Sigmoid colon (tissue), 7 donors: ENCODE results near the gene TMEM208. TPM values are rescaled to one million over a fixed set of nuclear protein-coding genes. Genes with fewer than 3 reads are reported as not detected.

ENCODE experiments used
- DNase-seq: peaks from one replicate; pipeline ENCODE4 v3.0.0-alpha.2; 2019
- H3K27ac ChIP-seq, 4 donors: fragments of 200-600 bp; sonication (generic); one replicate each; pipeline ENCODE4 v1.5.1; 2016 to 2019; ENCODE audit warnings: mild to moderate bottlenecking in 1 of 4
- H3K27me3 ChIP-seq, 3 donors: fragments of 200-600 bp; sonication (generic); one replicate each; pipeline ENCODE4 v1.5.1; 2019; ENCODE audit warnings: mild to moderate bottlenecking in 1 of 3
- H3K36me3 ChIP-seq, 4 donors: fragments of 200-600 bp; sonication (generic); one replicate each; pipeline ENCODE4 v1.5.1; 2016 to 2019
- H3K4me1 ChIP-seq, 4 donors: fragments of 200-600 bp; sonication (generic); one replicate each; pipeline ENCODE4 v1.5.1; 2017 to 2019
- H3K4me3 ChIP-seq, 4 donors: fragments of 200-600 bp; sonication (generic); one replicate each; pipeline ENCODE4 v1.5.1; 2017 to 2019; ENCODE audit warnings: mild to moderate bottlenecking in 2 of 4, moderate library complexity in 1 of 4
- H3K9me3 ChIP-seq, 4 donors: fragments of 200-600 bp in 3 of 4; sonication (generic) in 3 of 4; one replicate each; pipeline versions ENCODE4 v1.5.1 to v1.6.1; 2013 to 2019
- CTCF ChIP-seq, 4 experiments: fragments of 450-650 bp in 3 of 4; fragments of 200-600 bp in 1 of 4; IDR thresholded peaks; one replicate each; pipeline ENCODE4 v1.5.1; 2016 to 2019; ENCODE audit warnings: antibody characterized with exemption in 4 of 4, mild to moderate bottlenecking in 3 of 4, moderate library complexity in 2 of 4
- EP300 ChIP-seq, 4 donors: sonication (generic); formaldehyde crosslinking; IDR thresholded peaks; one replicate each; pipeline ENCODE4 v1.6.1; 2017; ENCODE audit warnings: antibody characterized with exemption in 4 of 4
- POLR2A ChIP-seq, 2 donors: fragments of 450-650 bp; IDR thresholded peaks; one replicate each; pipeline ENCODE4 v1.6.1; 2016; ENCODE audit warnings: antibody characterized with exemption in 2 of 2, mild to moderate bottlenecking in 2 of 2, moderate library complexity in 2 of 2
- POLR2AphosphoS5 ChIP-seq, 4 donors: sonication (generic); formaldehyde crosslinking; IDR thresholded peaks; one replicate each; pipeline ENCODE4 v1.6.1; 2017; ENCODE audit warnings: antibody characterized with exemption in 4 of 4
- WGBS, 2 donors: extraction: QIAGEN DNeasy Blood & Tissue Kit; methylation state at CpG; one replicate each; pipeline ENCODE4 v1.1.7; 2013; 5-methylcytosine and 5-hydroxymethylcytosine counted together
- intact Hi-C: fragments of 100-400 bp; cut with DNase I; formaldehyde crosslinking; loops from one replicate; pipeline ENCODE4 v1.15.1; 2023
- polyA plus RNA-seq, 3 donors: library from polyadenylated mRNA; stranded (reverse); fragments of 200-250 nt; gene quantifications; one replicate each; pipeline ENCODE4 v1.2.3, GENCODE V29; 2013
- small RNA-seq, 3 donors: library from RNA; depleted of rRNA; stranded (forward); fragments of <200 nt; gene quantifications; one replicate each; pipeline ENCODE3, GENCODE V24; 2016
- total RNA-seq, 4 donors: library from RNA; depleted of rRNA; stranded (reverse); fragments of >200 nt; gene quantifications; one replicate each; pipeline ENCODE4 v1.1.0, GENCODE V29; 2016
- donor health status: healthy with polysubstance abuse.
- donor health status: Bipolar disorder and iron deficiency.
- donor health status: healthy.

Gene TMEM208
- total and polyA plus RNA-seq, 7 donors, result 15.3 to 109 (median 31.4) TPM

- peak overlapping the region; percentile 25 to 70 (median 50) for H3K27ac ChIP-seq
- WGBS, 2 donors, result 35 to 62% methylated on average over 13 of the region's 13 CpGs
- peaks cover 0 to 31% (median 12%) of the 10 kb centered on the region in 4 donors for H3K4me1 ChIP-seq
- intact Hi-C loops, result loop anchor here (5.0 kb wide), 1 partner anchor 119 kb away; no protein-coding TSS in a partner anchor
- TF ChIP-seq POLR2A (IDR thresholded peaks at IDR 0.05) (no peak), POLR2AphosphoS5 (IDR thresholded peaks at IDR 0.05) (no peak), CTCF (IDR thresholded peaks at IDR 0.05) (no peak), EP300 (IDR thresholded peaks at IDR 0.05) (no peak)
- H3K36me3 ChIP-seq, result no peaks in the 10 kb centered on the region
- H3K4me3 ChIP-seq, result peak overlapping the region; percentile 36 to 67 (median 50)
- peaks cover 0 to 5% (median 5%) of the 10 kb centered on the region in 3 donors for H3K27me3 ChIP-seq
- no peak for DNase-seq
- H3K9me3 ChIP-seq, result no peaks in the 10 kb centered on the region
Observed at GRCh38 chr16:67277999-67278772, 51.3 kb downstream of the TMEM208 start.

Small RNA genes lying within 50 kb of the gene (small RNA-seq; reads per million reads assigned to genes)
- gene MIR328, result 14.7 to 19.0 (median 17.9) reads per million in 3 donors

Other genes starting within 250 kb of the TMEM208 start
- gene CES4A, start 238.5 kb upstream of the TMEM208 start, total RNA-seq, result 1 to 10 TPM; 3.6 to 7.5 (median 4.1) TPM
- gene CES4A, start 238.5 kb upstream of the TMEM208 start, polyA plus RNA-seq, result 1 to 10 TPM; 2.3 to 7.3 (median 3.0) TPM
- gene CBFB, start 198.0 kb upstream of the TMEM208 start, total RNA-seq, result 10 to 100 TPM; 21.3 to 28.0 (median 24.8) TPM
- gene CBFB, start 198.0 kb upstream of the TMEM208 start, polyA plus RNA-seq, result 10 to 100 TPM in 1 of 3 donors, 1 to 10 TPM in 2; 9.6 to 19.3 (median 9.7) TPM
- 10 to 100 TPM; 11.4 to 16.3 (median 14.0) TPM for gene PHAF1, start 117.2 kb upstream of the TMEM208 start, total RNA-seq
- gene PHAF1, start 117.2 kb upstream of the TMEM208 start, polyA plus RNA-seq, result 1 to 10 TPM; 8.9 to 9.7 (median 9.0) TPM
- 10 to 100 TPM in 3 of 4 donors, 1 to 10 TPM in 1; 8.7 to 18.8 (median 12.2) TPM for gene B3GNT9, start 76.1 kb upstream of the TMEM208 start, total RNA-seq
- 1 to 10 TPM in 2 of 3 donors, under 1 TPM in 1; 0.46 to 4.9 (median 1.2) TPM for gene B3GNT9, start 76.1 kb upstream of the TMEM208 start, polyA plus RNA-seq
- gene TRADD, start 67.2 kb upstream of the TMEM208 start, total RNA-seq, result 10 to 100 TPM; 16.1 to 23.2 (median 19.6) TPM
- gene TRADD, start 67.2 kb upstream of the TMEM208 start, polyA plus RNA-seq, result 10 to 100 TPM; 23.4 to 30.2 (median 26.4) TPM
- gene FBXL8, start 67.2 kb upstream of the TMEM208 start, total RNA-seq, result 10 to 100 TPM in 2 of 4 donors, 1 to 10 TPM in 2; 7.5 to 11.8 (median 9.7) TPM
- gene FBXL8, start 67.2 kb upstream of the TMEM208 start, polyA plus RNA-seq, result 10 to 100 TPM in 2 of 3 donors, 1 to 10 TPM in 1; 4.9 to 19.1 (median 10.8) TPM
- 100 to 1,000 TPM in 1 of 4 donors, 10 to 100 TPM in 3; 21.2 to 109 (median 25.8) TPM for gene HSF4, start 62.4 kb upstream of the TMEM208 start, total RNA-seq
- gene HSF4, start 62.4 kb upstream of the TMEM208 start, polyA plus RNA-seq, result 10 to 100 TPM in 1 of 3 donors, 1 to 10 TPM in 2; 1.2 to 17.9 (median 3.6) TPM
- gene NOL3, start 56.6 kb upstream of the TMEM208 start, total RNA-seq, result 10 to 100 TPM; 23.2 to 36.7 (median 25.9) TPM
- gene NOL3, start 56.6 kb upstream of the TMEM208 start, polyA plus RNA-seq, result 10 to 100 TPM; 12.7 to 23.9 (median 13.2) TPM
- gene MATCAP1, start 43.2 kb upstream of the TMEM208 start, total RNA-seq, result 10 to 100 TPM in 1 of 4 donors, 1 to 10 TPM in 3; 6.6 to 22.2 (median 9.7) TPM
- gene MATCAP1, start 43.2 kb upstream of the TMEM208 start, polyA plus RNA-seq, result 10 to 100 TPM in 1 of 3 donors, 1 to 10 TPM in 2; 3.0 to 30.3 (median 4.8) TPM
- 1 to 10 TPM; 1.1 to 4.4 (median 1.9) TPM for gene EXOC3L1, start 37.0 kb upstream of the TMEM208 start, total RNA-seq
- gene EXOC3L1, start 37.0 kb upstream of the TMEM208 start, polyA plus RNA-seq, result 1 to 10 TPM; 2.5 to 8.4 (median 5.4) TPM
- gene E2F4, start 35.0 kb upstream of the TMEM208 start, total RNA-seq, result 10 to 100 TPM; 59.9 to 85.9 (median 76.0) TPM
- 10 to 100 TPM; 40.0 to 71.0 (median 51.7) TPM for gene E2F4, start 35.0 kb upstream of the TMEM208 start, polyA plus RNA-seq
- gene ELMO3, start 28.0 kb upstream of the TMEM208 start, total RNA-seq, result 1 to 10 TPM in 2 of 4 donors, under 1 TPM in 2; 0.14 to 1.7 (median 1.1) TPM
- 10 to 100 TPM; 31.8 to 41.8 (median 35.1) TPM for gene ELMO3, start 28.0 kb upstream of the TMEM208 start, polyA plus RNA-seq
- 10 to 100 TPM in 2 of 4 donors, 1 to 10 TPM in 2; 6.7 to 17.1 (median 11.5) TPM for gene FHOD1, start 20.4 kb downstream of the TMEM208 start, total RNA-seq
- gene FHOD1, start 20.4 kb downstream of the TMEM208 start, polyA plus RNA-seq, result 10 to 100 TPM in 1 of 3 donors, 1 to 10 TPM in 2; 4.8 to 25.2 (median 5.5) TPM
- 1 to 10 TPM in 2 of 4 donors, under 1 TPM in 1, not detected in 1; 0.68 to 6.1 (median 1.1) TPM for gene SLC9A5, start 21.8 kb downstream of the TMEM208 start, total RNA-seq
- under 1 TPM in 2 of 3 donors, not detected in 1; 0.46 to 0.99 TPM for gene SLC9A5, start 21.8 kb downstream of the TMEM208 start, polyA plus RNA-seq
- 1 to 10 TPM; 1.4 to 6.2 (median 3.7) TPM for gene PLEKHG4, start 52.4 kb downstream of the TMEM208 start, total RNA-seq
- 1 to 10 TPM; 3.0 to 7.9 (median 3.5) TPM for gene PLEKHG4, start 52.4 kb downstream of the TMEM208 start, polyA plus RNA-seq
- gene KCTD19, start 99.6 kb downstream of the TMEM208 start, total RNA-seq, result under 1 TPM in 1 of 4 donors, not detected in 3; under 0.01 TPM
- gene KCTD19, start 99.6 kb downstream of the TMEM208 start, polyA plus RNA-seq, result under 1 TPM in 1 of 3 donors, not detected in 2; 0.04 TPM
- gene LRRC36, start 99.7 kb downstream of the TMEM208 start, total RNA-seq, result under 1 TPM in 1 of 4 donors, not detected in 3; 0.55 TPM
- under 1 TPM in 1 of 3 donors, not detected in 2; 0.74 TPM for gene LRRC36, start 99.7 kb downstream of the TMEM208 start, polyA plus RNA-seq
- 10 to 100 TPM in 3 of 4 donors, 1 to 10 TPM in 1; 8.1 to 27.4 (median 16.9) TPM for gene TPPP3, start 166.4 kb downstream of the TMEM208 start, total RNA-seq
- 10 to 100 TPM in 1 of 3 donors, 1 to 10 TPM in 2; 2.4 to 13.6 (median 8.6) TPM for gene TPPP3, start 166.4 kb downstream of the TMEM208 start, polyA plus RNA-seq
- gene ZDHHC1, start 189.3 kb downstream of the TMEM208 start, total RNA-seq, result 10 to 100 TPM; 12.7 to 18.3 (median 16.1) TPM
- 1 to 10 TPM; 4.2 to 6.6 (median 4.4) TPM for gene ZDHHC1, start 189.3 kb downstream of the TMEM208 start, polyA plus RNA-seq
- gene HSD11B2, start 204.0 kb downstream of the TMEM208 start, total RNA-seq, result 1 to 10 TPM in 2 of 4 donors, under 1 TPM in 1, not detected in 1; 0.14 to 3.9 (median 1.4) TPM
- gene HSD11B2, start 204.0 kb downstream of the TMEM208 start, polyA plus RNA-seq, result 100 to 1,000 TPM in 1 of 3 donors, 10 to 100 TPM in 2; 88.3 to 353 (median 90.4) TPM